Cortex of kidney (tissue), 1 donor: ENCODE measurements around the gene FHDC1.

Experiments
- DNase-seq: peaks from one replicate; lab custom pipeline; 2025; lab: John Stamatoyannopoulos, UW

FHDC1 gene

GRCh38 chr4:152981278-152981677 is 45.2 kb downstream of the FHDC1 start:
- DNase-seq = no peak

GRCh38 chr4:152981842-152982241 is 45.7 kb downstream of the FHDC1 start:
- DNase-seq = no peak

- DNase-seq = no peak
Measured at GRCh38 chr4:152983221-152983620, 47.1 kb downstream of the FHDC1 start.

- DNase-seq = no peak
Measured at GRCh38 chr4:152983774-152984411, 47.8 kb downstream of the FHDC1 start.

- no peak for DNase-seq
Measured at GRCh38 chr4:152988721-152989553, 52.8 kb downstream of the FHDC1 start.

GRCh38 chr4:152989554-152989970 is 53.4 kb downstream of the FHDC1 start:
- no peak for DNase-seq

GRCh38 chr4:152990471-152991131 is 54.5 kb downstream of the FHDC1 start:
- no peak for DNase-seq

- no peak for DNase-seq
Measured at GRCh38 chr4:152991398-152991797, 55.3 kb downstream of the FHDC1 start.

- no peak for DNase-seq
Measured at GRCh38 chr4:152992027-152992426, 55.9 kb downstream of the FHDC1 start.

- no peak for DNase-seq
Measured at GRCh38 chr4:152992466-152992865, 56.3 kb downstream of the FHDC1 start.

GRCh38 chr4:152994038-152994437 is 57.9 kb downstream of the FHDC1 start:
- no peak for DNase-seq

GRCh38 chr4:152996111-152996571 is 60.0 kb downstream of the FHDC1 start:
- DNase-seq = no peak

GRCh38 chr4:152996672-152997071 is 60.5 kb downstream of the FHDC1 start:
- DNase-seq = no peak

- no peak for DNase-seq
Measured at GRCh38 chr4:152997288-152997687, 61.2 kb downstream of the FHDC1 start.

GRCh38 chr4:152997771-152998487 is 61.8 kb downstream of the FHDC1 start:
- no peak for DNase-seq

- no peak for DNase-seq
Measured at GRCh38 chr4:152998861-152999260, 62.7 kb downstream of the FHDC1 start.

- DNase-seq = no peak
Measured at GRCh38 chr4:152999346-153000075, 63.4 kb downstream of the FHDC1 start.

GRCh38 chr4:153000076-153000420 is 63.9 kb downstream of the FHDC1 start:
- no peak for DNase-seq

GRCh38 chr4:153001626-153002025 is 65.5 kb downstream of the FHDC1 start:
- DNase-seq = no peak

GRCh38 chr4:153002110-153002509 is 66.0 kb downstream of the FHDC1 start:
- no peak for DNase-seq

- no peak for DNase-seq
Measured at GRCh38 chr4:153004081-153004850, 68.1 kb downstream of the FHDC1 start.
